Prostate gland (tissue), 2 donors: ENCODE data around the gene ARG1.

ENCODE experiments used
- CTCF ChIP-seq, 4 experiments: fragments of 200-600 bp in 2 of 4; fragments of 450-650 bp in 2 of 4; sonication (generic) in 2 of 4; IDR thresholded peaks; 1 replicate in 3 of 4; 2 replicates in 1 of 4; pipeline ENCODE4 v1.5.1; 2016 to 2019; ENCODE audit warnings: antibody characterized with exemption in 4 of 4, mild to moderate bottlenecking in 2 of 4, moderate library complexity in 2 of 4
- POLR2A ChIP-seq: fragments of 450-650 bp; IDR thresholded peaks from one replicate; pipeline ENCODE4 v1.6.1; 2016; ENCODE audit warnings: antibody characterized with exemption, mild to moderate bottlenecking
- POLR2AphosphoS5 ChIP-seq: sonication (generic); formaldehyde crosslinking; IDR thresholded peaks from one replicate; pipeline ENCODE4 v1.6.1; 2017; ENCODE audit warnings: antibody characterized with exemption

- TF ChIP-seq POLR2A = no peak
- TF ChIP-seq CTCF (IDR thresholded peaks at IDR 0.05) = no peak
- no peak for TF ChIP-seq POLR2AphosphoS5
Measured at GRCh38 chr6:131575834-131576478, 2.9 kb downstream of the ARG1 start.
